ENCODE results near the gene CORO6.

- peak; percentile 16; the same call in 1 of the 2 replicates for TF ChIP-seq POLR2AphosphoS5 (IDR thresholded peaks at IDR 0.05; ENCODE audit: borderline replicate concordance, low read depth, low read length)
- no peak for TF ChIP-seq EZH2 (IDR thresholded peaks at IDR 0.05)
These were observed 32.9 kb downstream of the CORO6 start, which contains the start of gene GIT1 for GRCh38 chr17:29589524-29590410.
